Measurements from ENCODE around the gene ATAD2B. TPM values are rescaled to one million over a fixed set of nuclear protein-coding genes. Genes with fewer than 3 reads are reported as not detected.

The ATAD2B gene
- total RNA-seq, 1 donor from 2014 or later = 25.9 TPM

DNA sequence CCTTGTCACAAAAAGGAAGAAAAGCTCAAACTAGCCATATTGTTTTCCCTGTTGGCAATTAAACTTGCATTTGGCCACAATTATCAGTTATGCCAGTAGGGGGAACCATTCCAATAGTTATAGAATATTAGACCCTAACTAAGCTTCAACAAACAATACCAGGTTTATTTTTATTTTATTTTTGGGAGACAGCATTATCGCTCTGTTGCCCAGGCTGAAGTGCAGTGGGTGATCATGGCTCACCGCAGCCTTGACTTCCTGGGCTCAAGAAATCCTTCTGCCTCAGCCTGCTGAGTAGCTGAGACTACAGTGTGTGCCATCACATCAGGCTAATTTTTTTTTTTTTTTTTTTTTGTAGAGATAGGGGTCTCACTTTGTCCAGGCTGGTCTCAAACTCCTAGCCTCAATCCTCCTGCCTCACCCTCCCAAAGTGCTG is 102.1 kb downstream of the ATAD2B start:
- Mint-ChIP-seq H3K27ac (no peak overlapping the region), H3K27me3 (ENCODE audit: insufficient read depth) (no peaks in the 10 kb centered on the region), H3K9me3 (no peaks in the 10 kb centered on the region), H3K4me1 (ENCODE audit: low read depth) (no peaks in the 10 kb centered on the region), H3K36me3 (ENCODE audit: low read depth) (peaks cover 4% of the 10 kb centered on the region), H3K4me3 (no peak overlapping the region)
- intact Hi-C loops (cut with micrococcal nuclease) = loop anchor here (1.0 to 2.0 kb wide), 6 partner anchors 24 to 558 kb away; partner anchors contain the start of genes ATAD2B, SF3B6 and TP53I3
- DNase-seq (ENCODE audit: low spot score) = no peak

DNA sequence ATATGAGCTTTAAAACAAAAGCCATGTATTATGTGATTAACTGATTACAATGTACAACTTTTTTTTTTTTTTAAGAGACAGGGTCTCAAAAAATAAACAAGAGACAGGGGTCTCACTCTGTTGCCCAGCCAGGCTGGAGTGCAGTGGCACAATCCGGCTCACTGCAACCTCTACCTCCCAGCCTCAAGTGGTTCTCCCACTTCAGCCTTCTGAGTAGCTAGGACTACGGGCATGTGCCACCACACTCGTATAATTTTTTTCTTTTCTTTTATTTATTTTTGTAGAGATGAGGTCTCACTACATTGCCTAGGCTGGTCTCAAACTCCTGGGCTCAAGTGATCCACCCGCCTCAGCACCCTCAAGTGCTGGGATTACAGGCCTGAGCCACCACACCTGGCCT is 103.1 kb downstream of the ATAD2B start:
- H3K4me3 Mint-ChIP-seq = no peak overlapping the region
- no peaks in the 10 kb centered on the region for H3K27me3 Mint-ChIP-seq (ENCODE audit: insufficient read depth)
- no peak for DNase-seq (ENCODE audit: low spot score)
- H3K27ac Mint-ChIP-seq = no peak overlapping the region
- H3K9me3 Mint-ChIP-seq = no peaks in the 10 kb centered on the region
- no peaks in the 10 kb centered on the region for H3K4me1 Mint-ChIP-seq (ENCODE audit: low read depth)
- intact Hi-C loops (cut with micrococcal nuclease) = loop anchor here (1.0 to 2.0 kb wide), 6 partner anchors 24 to 558 kb away; partner anchors contain the start of genes ATAD2B, SF3B6 and TP53I3
- peaks cover 4% of the 10 kb centered on the region for H3K36me3 Mint-ChIP-seq (ENCODE audit: low read depth)

DNA sequence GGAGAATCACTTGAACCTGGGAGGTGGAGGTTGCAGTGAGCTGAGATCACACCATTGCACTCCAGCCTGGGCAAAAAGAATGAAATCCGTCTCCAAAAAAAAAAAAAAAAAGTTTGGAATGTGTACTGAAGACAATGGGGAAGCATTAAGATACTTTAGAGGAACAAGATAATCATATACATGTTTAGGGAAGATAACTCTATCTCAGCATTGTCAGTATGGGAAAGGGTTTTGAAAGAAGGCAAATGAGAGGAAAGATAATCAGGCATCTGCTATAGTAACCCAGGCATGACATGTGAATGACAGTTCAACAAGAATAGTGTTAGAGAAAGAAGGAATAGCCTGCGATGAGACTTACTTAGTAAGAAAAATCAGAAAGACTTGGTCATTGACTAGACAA is 112.0 kb downstream of the ATAD2B start:
- no peak for DNase-seq (ENCODE audit: low spot score)
- H3K4me1 Mint-ChIP-seq (ENCODE audit: low read depth) = peaks cover 3% of the 10 kb centered on the region
- H3K9me3 Mint-ChIP-seq = no peaks in the 10 kb centered on the region
- intact Hi-C loops (cut with micrococcal nuclease) = no loop called here
- H3K27me3 Mint-ChIP-seq (ENCODE audit: insufficient read depth) = no peaks in the 10 kb centered on the region
- no peak overlapping the region for H3K27ac Mint-ChIP-seq
- no peak overlapping the region for H3K4me3 Mint-ChIP-seq
- H3K36me3 Mint-ChIP-seq (ENCODE audit: low read depth) = peaks cover 12% of the 10 kb centered on the region

DNA sequence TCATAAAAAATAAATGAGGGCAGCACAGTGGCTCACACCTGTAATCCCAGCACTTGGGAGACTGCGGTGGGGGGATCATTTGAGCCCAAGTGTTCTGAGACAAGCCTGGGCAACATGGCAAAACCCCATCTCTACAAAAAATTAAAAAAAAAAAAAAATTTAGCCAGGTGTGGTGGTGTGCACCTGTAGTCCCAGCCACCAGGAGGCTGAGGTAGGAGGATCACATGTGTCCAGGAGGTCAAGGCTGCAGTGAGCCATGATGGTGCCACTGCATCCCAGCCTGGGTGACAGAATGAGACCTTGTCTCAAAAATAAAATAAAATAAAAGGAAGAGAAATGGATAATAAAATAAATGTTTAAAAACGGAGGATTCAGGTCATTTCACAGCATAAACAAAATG is 113.5 kb downstream of the ATAD2B start:
- Mint-ChIP-seq H3K4me1 (ENCODE audit: low read depth) (peaks cover 17% of the 10 kb centered on the region), H3K27ac (no peak overlapping the region), H3K9me3 (no peaks in the 10 kb centered on the region), H3K27me3 (ENCODE audit: insufficient read depth) (no peaks in the 10 kb centered on the region), H3K4me3 (no peak overlapping the region), H3K36me3 (ENCODE audit: low read depth) (peaks cover 18% of the 10 kb centered on the region)
- DNase-seq (ENCODE audit: low spot score) = no peak
- intact Hi-C loops (cut with micrococcal nuclease) = no loop called here

DNA sequence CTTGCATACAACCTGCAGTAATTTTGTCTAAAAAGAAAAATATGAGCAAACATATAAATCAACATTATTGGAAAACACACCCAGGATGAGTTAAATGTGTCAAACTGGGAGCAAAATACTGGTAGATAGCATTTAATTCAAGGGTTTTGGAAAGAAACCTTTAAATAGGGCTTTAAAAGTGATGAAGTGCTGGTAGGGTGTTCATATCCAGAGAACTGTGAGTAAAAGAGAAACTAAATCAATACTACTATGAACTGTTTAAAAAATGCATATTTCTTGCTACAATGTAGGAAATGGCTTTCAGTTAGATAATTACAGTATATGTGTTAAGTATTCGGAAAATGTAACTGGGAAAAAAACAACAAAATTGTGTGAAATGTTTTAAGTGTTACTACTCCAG is 117.8 kb downstream of the ATAD2B start:
- DNase-seq (ENCODE audit: low spot score) = no peak
- intact Hi-C loops (cut with micrococcal nuclease) = loop anchor here (5.0 kb wide), 1 partner anchor 273 kb away; the partner anchor contains the start of gene TP53I3
- H3K9me3 Mint-ChIP-seq = no peaks in the 10 kb centered on the region
- H3K4me3 Mint-ChIP-seq = no peak overlapping the region
- H3K27me3 Mint-ChIP-seq (ENCODE audit: insufficient read depth) = no peaks in the 10 kb centered on the region
- peaks cover 15% of the 10 kb centered on the region for H3K36me3 Mint-ChIP-seq (ENCODE audit: low read depth)
- peaks cover 17% of the 10 kb centered on the region for H3K4me1 Mint-ChIP-seq (ENCODE audit: low read depth)
- no peak overlapping the region for H3K27ac Mint-ChIP-seq

DNA sequence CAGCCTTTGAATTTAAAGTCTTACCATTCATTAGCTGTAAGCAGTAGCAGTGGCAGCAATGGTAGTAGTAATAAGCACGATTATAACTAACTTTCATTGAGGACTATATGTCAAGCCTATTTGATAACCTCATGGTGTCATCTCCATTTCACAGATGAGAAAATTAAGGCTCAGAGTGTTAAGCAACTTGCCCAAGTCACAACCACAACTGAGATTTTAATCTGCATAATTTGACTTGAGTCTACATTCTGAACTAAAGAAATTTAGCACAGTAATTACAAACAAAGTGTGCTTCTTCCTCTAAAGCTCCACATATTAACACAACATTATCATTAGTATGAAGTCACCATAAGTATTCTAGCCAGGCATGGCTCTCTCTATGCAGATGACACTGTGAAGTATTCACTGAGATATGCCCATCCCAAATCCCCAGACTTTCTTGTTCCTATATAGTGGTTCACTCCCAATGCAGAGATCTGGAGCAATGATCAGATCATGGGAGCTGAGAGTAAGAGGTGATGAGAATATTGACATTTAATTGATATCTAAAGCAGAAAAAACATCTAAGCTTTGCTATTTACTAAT is 120.2 kb downstream of the ATAD2B start:
- Mint-ChIP-seq H3K27me3 (ENCODE audit: insufficient read depth) (no peaks in the 10 kb centered on the region), H3K4me3 (no peak overlapping the region), H3K36me3 (ENCODE audit: low read depth) (peaks cover 12% of the 10 kb centered on the region), H3K27ac (no peak overlapping the region), H3K4me1 (ENCODE audit: low read depth) (peaks cover 17% of the 10 kb centered on the region), H3K9me3 (no peaks in the 10 kb centered on the region)
- DNase-seq (ENCODE audit: low spot score) = no peak
- intact Hi-C loops (cut with micrococcal nuclease) = loop anchor here (5.0 kb wide), 1 partner anchor 276 kb away; the partner anchor contains the start of gene TP53I3

DNA sequence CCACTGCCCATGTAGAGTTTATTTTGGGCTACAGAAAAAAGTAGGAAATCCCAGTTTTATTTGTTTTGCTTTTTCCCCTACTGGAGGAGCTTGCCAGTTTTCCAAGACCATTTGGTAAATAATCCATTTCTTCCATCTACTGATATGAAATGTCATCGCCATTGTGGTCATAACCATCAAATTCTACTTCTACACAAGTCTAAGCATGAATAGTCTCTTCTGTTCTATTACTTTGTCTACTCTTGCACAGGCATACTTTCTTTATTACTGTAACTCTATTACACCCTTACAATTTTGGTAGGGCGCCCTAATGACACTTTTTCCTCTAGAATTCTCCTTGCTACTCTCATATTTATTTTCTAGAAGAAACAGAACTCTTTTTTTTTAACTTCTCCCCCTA is 120.7 kb downstream of the ATAD2B start:
- H3K9me3 Mint-ChIP-seq = no peaks in the 10 kb centered on the region
- peaks cover 12% of the 10 kb centered on the region for H3K36me3 Mint-ChIP-seq (ENCODE audit: low read depth)
- H3K4me1 Mint-ChIP-seq (ENCODE audit: low read depth) = peaks cover 17% of the 10 kb centered on the region
- H3K27ac Mint-ChIP-seq = no peak overlapping the region
- DNase-seq (ENCODE audit: low spot score) = no peak
- no peaks in the 10 kb centered on the region for H3K27me3 Mint-ChIP-seq (ENCODE audit: insufficient read depth)
- H3K4me3 Mint-ChIP-seq = no peak overlapping the region
- intact Hi-C loops (cut with micrococcal nuclease) = loop anchor here (5.0 kb wide), 1 partner anchor 276 kb away; the partner anchor contains the start of gene TP53I3

DNA sequence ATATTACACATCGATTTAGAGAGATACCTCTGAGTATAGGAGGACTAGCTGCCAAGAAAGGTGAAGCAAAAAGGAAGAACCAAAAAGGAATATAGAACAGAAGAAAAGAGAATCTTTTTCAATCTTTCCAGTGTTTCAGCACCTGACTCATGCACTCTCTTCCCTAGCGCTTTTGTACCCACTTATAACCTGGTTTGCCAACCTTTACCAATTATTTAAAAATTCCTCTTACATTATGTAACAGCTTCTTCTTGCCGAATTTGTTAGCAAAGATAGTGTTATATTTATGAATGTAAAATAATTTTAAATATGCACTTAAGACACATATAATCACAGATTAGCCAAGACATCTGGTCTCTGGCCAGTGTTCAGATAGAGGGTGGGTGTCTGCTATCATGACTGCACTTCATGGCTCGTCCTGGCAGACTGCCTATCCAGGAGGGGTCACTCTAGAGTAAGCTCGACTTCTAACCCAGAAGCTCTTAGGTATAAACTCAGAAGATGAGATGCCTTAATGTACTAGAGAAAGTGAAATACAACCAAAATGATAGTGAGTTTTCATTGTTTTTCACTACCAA is 122.9 kb downstream of the ATAD2B start:
- no peaks in the 10 kb centered on the region for H3K9me3 Mint-ChIP-seq
- H3K4me3 Mint-ChIP-seq = no peak overlapping the region
- no peak overlapping the region for H3K27ac Mint-ChIP-seq
- H3K36me3 Mint-ChIP-seq (ENCODE audit: low read depth) = peaks cover 8% of the 10 kb centered on the region
- no peak for DNase-seq (ENCODE audit: low spot score)
- intact Hi-C loops (cut with micrococcal nuclease) = no loop called here
- peaks cover 5% of the 10 kb centered on the region for H3K4me1 Mint-ChIP-seq (ENCODE audit: low read depth)
- H3K27me3 Mint-ChIP-seq (ENCODE audit: insufficient read depth) = no peaks in the 10 kb centered on the region

DNA sequence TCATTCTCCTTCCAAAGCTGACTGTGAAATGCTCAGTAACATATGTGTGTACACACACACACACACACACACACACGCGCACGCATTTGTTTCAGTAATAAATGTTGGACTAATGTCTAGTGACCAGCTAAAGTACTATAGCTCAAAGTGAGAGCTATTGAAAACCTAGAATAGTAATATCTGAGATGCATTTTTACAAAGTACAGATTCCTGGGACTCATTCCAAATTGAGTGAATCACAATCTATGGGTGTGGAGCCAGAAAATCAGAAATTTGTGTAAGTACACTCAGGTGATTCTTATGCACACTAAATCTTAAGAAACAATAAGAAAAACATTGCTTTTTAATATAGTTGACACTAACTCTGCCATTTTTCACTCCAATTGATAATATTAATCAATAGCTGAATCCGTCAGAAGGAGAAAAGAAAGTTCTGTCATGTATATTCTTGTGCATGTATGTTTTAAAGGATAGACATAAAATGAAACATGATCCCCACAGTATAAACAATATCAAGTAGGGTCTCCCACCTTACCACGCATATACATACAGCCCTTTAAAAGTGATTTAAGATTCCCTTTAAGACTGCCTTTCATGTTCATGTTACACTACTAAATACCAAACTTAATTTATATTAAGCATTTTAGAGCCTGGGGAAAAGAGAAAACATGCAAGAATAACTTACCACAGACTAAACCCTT is 123.5 kb downstream of the ATAD2B start:
- Mint-ChIP-seq H3K4me3 (no peak overlapping the region), H3K4me1 (ENCODE audit: low read depth) (no peaks in the 10 kb centered on the region), H3K27ac (no peak overlapping the region), H3K27me3 (ENCODE audit: insufficient read depth) (no peaks in the 10 kb centered on the region), H3K9me3 (no peaks in the 10 kb centered on the region), H3K36me3 (ENCODE audit: low read depth) (peaks cover 9% of the 10 kb centered on the region)
- intact Hi-C loops (cut with micrococcal nuclease) = no loop called here
- no peak for DNase-seq (ENCODE audit: low spot score)

DNA sequence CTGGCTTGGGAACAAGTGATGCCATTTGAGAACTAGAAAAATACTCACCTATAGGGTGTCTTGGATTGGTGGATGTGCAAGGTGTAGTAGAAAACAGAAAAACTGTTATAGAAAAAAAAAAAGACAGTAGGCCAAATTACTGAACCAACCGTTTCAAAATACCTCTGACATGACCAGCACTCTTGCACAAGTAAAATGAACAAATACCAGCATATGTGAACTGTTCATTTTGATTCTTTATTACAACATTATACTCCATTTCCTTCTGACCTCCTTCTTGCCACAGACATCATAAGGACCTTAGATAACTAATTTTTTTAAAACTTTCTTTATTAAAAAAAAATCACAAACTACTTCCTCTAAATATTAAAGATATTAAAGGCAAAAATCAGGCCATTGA is 125.5 kb downstream of the ATAD2B start:
- intact Hi-C loops (cut with micrococcal nuclease) = no loop called here
- Mint-ChIP-seq H3K4me3 (no peak overlapping the region), H3K9me3 (no peaks in the 10 kb centered on the region), H3K36me3 (ENCODE audit: low read depth) (peaks cover 11% of the 10 kb centered on the region), H3K27me3 (ENCODE audit: insufficient read depth) (no peaks in the 10 kb centered on the region), H3K4me1 (ENCODE audit: low read depth) (no peaks in the 10 kb centered on the region), H3K27ac (no peak overlapping the region)
- no peak for DNase-seq (ENCODE audit: low spot score)

DNA sequence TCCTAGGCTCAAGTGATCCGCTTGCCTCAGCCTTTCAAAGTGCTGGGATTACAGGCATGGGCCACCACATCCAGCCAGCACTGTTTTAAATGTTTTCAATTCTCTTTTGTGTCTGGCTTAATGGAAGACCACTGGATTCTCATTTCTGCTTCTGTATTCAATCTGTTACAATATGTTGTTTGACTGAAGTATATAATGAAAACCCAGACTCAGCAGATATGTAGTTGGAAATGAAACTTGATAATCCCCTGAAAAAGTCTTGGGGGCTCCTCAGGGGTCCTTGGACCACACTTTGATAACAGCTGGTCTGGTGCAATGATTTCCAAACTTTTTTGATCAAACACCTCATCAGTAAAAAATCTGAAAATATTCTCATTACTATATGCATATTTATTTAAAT is 132.7 kb downstream of the ATAD2B start:
- Mint-ChIP-seq H3K27me3 (ENCODE audit: insufficient read depth) (no peaks in the 10 kb centered on the region), H3K4me1 (ENCODE audit: low read depth) (no peaks in the 10 kb centered on the region), H3K9me3 (no peaks in the 10 kb centered on the region), H3K4me3 (no peak overlapping the region), H3K27ac (no peak overlapping the region), H3K36me3 (ENCODE audit: low read depth) (peaks cover 8% of the 10 kb centered on the region)
- intact Hi-C loops (cut with micrococcal nuclease) = no loop called here
- no peak for DNase-seq (ENCODE audit: low spot score)

DNA sequence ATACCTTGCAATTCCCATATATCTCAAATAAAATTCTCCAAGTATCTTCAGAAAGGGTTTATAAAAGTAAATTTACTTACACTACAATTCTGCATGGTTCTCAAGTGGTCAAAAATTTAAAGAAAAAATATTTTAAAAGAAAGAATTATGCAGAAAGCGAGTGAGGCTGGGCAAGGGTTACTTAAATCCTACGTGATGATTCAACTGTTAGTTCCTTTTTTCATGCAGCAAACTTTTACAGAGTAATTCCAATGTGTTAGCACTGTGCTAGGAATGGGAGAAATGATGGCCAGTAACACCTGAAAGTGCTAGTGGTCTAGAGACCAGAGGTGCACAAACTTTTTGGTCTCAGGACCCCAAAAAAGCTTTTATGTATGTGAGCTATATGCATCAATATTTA is 133.4 kb downstream of the ATAD2B start:
- H3K36me3 Mint-ChIP-seq (ENCODE audit: low read depth) = peaks cover 13% of the 10 kb centered on the region
- DNase-seq (ENCODE audit: low spot score) = no peak
- intact Hi-C loops (cut with micrococcal nuclease) = no loop called here
- H3K4me3 Mint-ChIP-seq = no peak overlapping the region
- H3K27ac Mint-ChIP-seq = no peak overlapping the region
- no peaks in the 10 kb centered on the region for H3K27me3 Mint-ChIP-seq (ENCODE audit: insufficient read depth)
- H3K9me3 Mint-ChIP-seq = no peaks in the 10 kb centered on the region
- peaks cover 4% of the 10 kb centered on the region for H3K4me1 Mint-ChIP-seq (ENCODE audit: low read depth)

DNA sequence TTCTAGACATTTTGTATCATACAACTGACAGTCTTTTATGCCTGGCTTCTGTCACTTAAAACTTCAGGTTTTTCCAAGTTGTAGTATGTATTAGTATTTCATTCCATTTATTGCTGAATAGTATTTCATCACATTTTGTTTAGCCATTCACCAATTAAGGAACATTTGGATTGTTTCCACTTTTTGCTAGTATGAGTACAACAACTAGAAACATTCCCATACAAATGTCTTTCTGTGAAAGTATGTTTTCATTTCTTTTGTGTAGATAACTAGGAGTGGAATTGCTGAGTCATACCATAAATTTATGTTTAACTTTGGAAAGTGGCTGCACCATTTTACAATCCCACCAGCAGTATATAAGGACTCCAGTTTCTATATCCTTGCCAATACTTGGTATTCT is 135.9 kb downstream of the ATAD2B start:
- DNase-seq (ENCODE audit: low spot score) = no peak
- H3K27me3 Mint-ChIP-seq (ENCODE audit: insufficient read depth) = no peaks in the 10 kb centered on the region
- H3K9me3 Mint-ChIP-seq = no peaks in the 10 kb centered on the region
- H3K36me3 Mint-ChIP-seq (ENCODE audit: low read depth) = peaks cover 19% of the 10 kb centered on the region
- no peak overlapping the region for H3K4me3 Mint-ChIP-seq
- intact Hi-C loops (cut with micrococcal nuclease) = no loop called here
- peaks cover 20% of the 10 kb centered on the region for H3K4me1 Mint-ChIP-seq (ENCODE audit: low read depth)
- no peak overlapping the region for H3K27ac Mint-ChIP-seq

Data from activated T-helper 1 cell treated with anti-CD3 and anti-CD28 coated beads, Interleukin-12 subunit alpha, Interleukin-12 subunit beta, Interleukin-2, Interleukin-4 antibody, amounts not matched to agents 30 ng/mL and 10 ng/mL and 1 ng/mL, durations not matched to agents 14 hours and 24 hours and 36 hours (primary cell).